ENCODE measurements around the gene MYZAP. TPM values are rescaled to one million over a fixed set of nuclear protein-coding genes. Genes with fewer than 3 reads are reported as not detected.
A peak's percentile ranks its signal among the peaks of the same experiment; 100 is the strongest.

MYZAP gene
- total RNA-seq, 2 experiments from 2014 or later = 0.18 TPM; not detected in 1

GRCh38 chr15:57708047-57708446 is 116.3 kb downstream of the MYZAP start:
- Mint-ChIP-seq H3K9me3 (no peaks in the 10 kb centered on the region), H3K27me3 (no peaks in the 10 kb centered on the region), H3K4me3 (peak overlapping the region; percentile 92), H3K4me1 (peaks cover 73% of the 10 kb centered on the region), H3K27ac (no peak overlapping the region), H3K36me3 (ENCODE audit: low read depth) (peaks cover 54% of the 10 kb centered on the region)
- CTCF ChIA-PET = interaction anchor here (1.4 to 3.0 kb wide), 4 partner anchors 24 to 158 kb away, joined by 4 to 18 read pairs (median 8); no protein-coding TSS in a partner anchor
- POLR2A ChIA-PET = interaction anchor here (0.9 to 2.3 kb wide), 3 partner anchors 27 to 1463 kb away, joined by 3 to 5 read pairs (median 4); no protein-coding TSS in a partner anchor
- no peak for DNase-seq

- CTCF ChIA-PET = interaction anchor here (1.1 kb wide), 1 partner anchor 14 kb away, joined by 9 read pairs; no protein-coding TSS in a partner anchor
- H3K27me3 Mint-ChIP-seq = no peaks in the 10 kb centered on the region
- no peak overlapping the region for H3K27ac Mint-ChIP-seq
These were observed 126.6 kb downstream of the MYZAP start for GRCh38 chr15:57718309-57718708.

GRCh38 chr15:57720867-57721266 is 129.2 kb downstream of the MYZAP start:
- Mint-ChIP-seq H3K27ac (no peak overlapping the region), H3K36me3 (ENCODE audit: low read depth) (peaks cover 46% of the 10 kb centered on the region), H3K4me1 (peaks cover 5% of the 10 kb centered on the region), H3K9me3 (peaks cover 6% of the 10 kb centered on the region), H3K27me3 (no peaks in the 10 kb centered on the region), H3K4me3 (no peak overlapping the region)
- ChIA-PET CTCF (interaction anchor here (0.8 to 1.8 kb wide), 2 partner anchors 11 to 14 kb away, joined by 4 to 5 read pairs; partner anchors contain the start of gene POLR2M), POLR2A (interaction anchor here (1.8 to 2.1 kb wide), 2 partner anchors 7 to 14 kb away, joined by 4 to 7 read pairs; partner anchors contain the start of gene POLR2M)
- no peak for DNase-seq

More at GRCh38 chr15:57718309-57718708, 126.6 kb downstream of the MYZAP start:
- Mint-ChIP-seq H3K9me3 (peaks cover 3% of the 10 kb centered on the region), H3K36me3 (ENCODE audit: low read depth) (peaks cover 58% of the 10 kb centered on the region), H3K4me3 (no peak overlapping the region), H3K4me1 (peaks cover 1% of the 10 kb centered on the region)
- DNase-seq = no peak
- POLR2A ChIA-PET = no interaction called here

- H3K27ac Mint-ChIP-seq = no peak overlapping the region
- peaks cover 5% of the 10 kb centered on the region for H3K4me1 Mint-ChIP-seq
- no peak for DNase-seq
- no peaks in the 10 kb centered on the region for H3K27me3 Mint-ChIP-seq
- H3K36me3 Mint-ChIP-seq (ENCODE audit: low read depth) = peaks cover 14% of the 10 kb centered on the region
- CTCF ChIA-PET = interaction anchor here (0.6 kb wide), 1 partner anchor 25 kb away, joined by 3 read pairs; no protein-coding TSS in a partner anchor
- no peak overlapping the region for H3K4me3 Mint-ChIP-seq
- H3K9me3 Mint-ChIP-seq = peaks cover 4% of the 10 kb centered on the region
- POLR2A ChIA-PET = no interaction called here
These were observed 134.7 kb downstream of the MYZAP start for GRCh38 chr15:57726411-57726810.

- CTCF ChIA-PET = interaction anchor here (1.0 kb wide), 1 partner anchor 52 kb away, joined by 3 read pairs; no protein-coding TSS in a partner anchor
- peaks cover 4% of the 10 kb centered on the region for H3K9me3 Mint-ChIP-seq
These were observed 135.3 kb downstream of the MYZAP start for GRCh38 chr15:57727031-57727430.

GRCh38 chr15:57728436-57728835 is 136.7 kb downstream of the MYZAP start:
- H3K4me1 Mint-ChIP-seq = peaks cover 5% of the 10 kb centered on the region
- H3K9me3 Mint-ChIP-seq = peaks cover 4% of the 10 kb centered on the region
- no peaks in the 10 kb centered on the region for H3K27me3 Mint-ChIP-seq
- CTCF ChIA-PET = no interaction called here
- H3K36me3 Mint-ChIP-seq (ENCODE audit: low read depth) = peaks cover 5% of the 10 kb centered on the region
- H3K4me3 Mint-ChIP-seq = no peak overlapping the region
- DNase-seq = no peak
- POLR2A ChIA-PET = interaction anchor here (0.9 kb wide), 1 partner anchor 23 kb away, joined by 3 read pairs; no protein-coding TSS in a partner anchor
- H3K27ac Mint-ChIP-seq = no peak overlapping the region

More at GRCh38 chr15:57727031-57727430, 135.3 kb downstream of the MYZAP start:
- no peak for DNase-seq
- Mint-ChIP-seq H3K4me3 (no peak overlapping the region), H3K4me1 (peaks cover 5% of the 10 kb centered on the region), H3K36me3 (ENCODE audit: low read depth) (peaks cover 14% of the 10 kb centered on the region), H3K27me3 (no peaks in the 10 kb centered on the region), H3K27ac (no peak overlapping the region)
- POLR2A ChIA-PET = no interaction called here

- DNase-seq = no peak
- POLR2A ChIA-PET = interaction anchor here (0.8 kb wide), 1 partner anchor 25 kb away, joined by 3 read pairs; the partner anchor contains the start of gene POLR2M
- Mint-ChIP-seq H3K27ac (no peak overlapping the region), H3K9me3 (no peaks in the 10 kb centered on the region), H3K27me3 (no peaks in the 10 kb centered on the region), H3K4me3 (no peak overlapping the region), H3K4me1 (no peaks in the 10 kb centered on the region), H3K36me3 (ENCODE audit: low read depth) (no peaks in the 10 kb centered on the region)
- CTCF ChIA-PET = interaction anchor here (0.6 to 3.8 kb wide), 5 partner anchors 12 to 340 kb away, joined by 3 to 27 read pairs (median 6); no protein-coding TSS in a partner anchor
These were observed 139.2 kb downstream of the MYZAP start for GRCh38 chr15:57730876-57731275.

GRCh38 chr15:57731530-57732103 is 139.9 kb downstream of the MYZAP start:
- H3K9me3 Mint-ChIP-seq = no peaks in the 10 kb centered on the region
- no peaks in the 10 kb centered on the region for H3K27me3 Mint-ChIP-seq
- CTCF ChIA-PET = interaction anchor here (0.7 to 3.8 kb wide), 18 partner anchors 7 to 460 kb away, joined by 3 to 35 read pairs (median 6); partner anchors contain the start of gene POLR2M
- H3K27ac Mint-ChIP-seq = no peak overlapping the region
- POLR2A ChIA-PET = no interaction called here
- H3K4me1 Mint-ChIP-seq = no peaks in the 10 kb centered on the region
- DNase-seq = no peak
- no peaks in the 10 kb centered on the region for H3K36me3 Mint-ChIP-seq (ENCODE audit: low read depth)
- no peak overlapping the region for H3K4me3 Mint-ChIP-seq

GRCh38 chr15:57732526-57733331 is 141.0 kb downstream of the MYZAP start:
- CTCF ChIA-PET = interaction anchor here (0.7 to 3.8 kb wide), 19 partner anchors 8 to 465 kb away, joined by 3 to 35 read pairs (median 6); partner anchors contain the start of gene POLR2M
- no peaks in the 10 kb centered on the region for H3K27me3 Mint-ChIP-seq
- H3K4me3 Mint-ChIP-seq = no peak overlapping the region
- no peaks in the 10 kb centered on the region for H3K36me3 Mint-ChIP-seq (ENCODE audit: low read depth)
- no peaks in the 10 kb centered on the region for H3K4me1 Mint-ChIP-seq
- no peaks in the 10 kb centered on the region for H3K9me3 Mint-ChIP-seq
- H3K27ac Mint-ChIP-seq = no peak overlapping the region
- DNase-seq = peak; percentile 42
- POLR2A ChIA-PET = no interaction called here

GRCh38 chr15:57734860-57735259 is 143.2 kb downstream of the MYZAP start:
- no peak overlapping the region for H3K4me3 Mint-ChIP-seq
- ChIA-PET CTCF (interaction anchor here (1.5 to 3.2 kb wide), 3 partner anchors 10 to 336 kb away, joined by 5 to 16 read pairs (median 10); no protein-coding TSS in a partner anchor), POLR2A (no interaction called here)
- DNase-seq = no peak
- H3K9me3 Mint-ChIP-seq = no peaks in the 10 kb centered on the region
- H3K27me3 Mint-ChIP-seq = no peaks in the 10 kb centered on the region
- H3K4me1 Mint-ChIP-seq = no peaks in the 10 kb centered on the region
- no peaks in the 10 kb centered on the region for H3K36me3 Mint-ChIP-seq (ENCODE audit: low read depth)
- H3K27ac Mint-ChIP-seq = no peak overlapping the region

Data from activated CD4-positive, alpha-beta memory T cell treated with anti-CD3 and anti-CD28 coated beads, Interleukin-2, amount 10 ng/mL, durations not matched to agents 7 days and 5 days (primary cell).